ENCODE measurements around the gene DDTL.

Gene DDTL

DNA sequence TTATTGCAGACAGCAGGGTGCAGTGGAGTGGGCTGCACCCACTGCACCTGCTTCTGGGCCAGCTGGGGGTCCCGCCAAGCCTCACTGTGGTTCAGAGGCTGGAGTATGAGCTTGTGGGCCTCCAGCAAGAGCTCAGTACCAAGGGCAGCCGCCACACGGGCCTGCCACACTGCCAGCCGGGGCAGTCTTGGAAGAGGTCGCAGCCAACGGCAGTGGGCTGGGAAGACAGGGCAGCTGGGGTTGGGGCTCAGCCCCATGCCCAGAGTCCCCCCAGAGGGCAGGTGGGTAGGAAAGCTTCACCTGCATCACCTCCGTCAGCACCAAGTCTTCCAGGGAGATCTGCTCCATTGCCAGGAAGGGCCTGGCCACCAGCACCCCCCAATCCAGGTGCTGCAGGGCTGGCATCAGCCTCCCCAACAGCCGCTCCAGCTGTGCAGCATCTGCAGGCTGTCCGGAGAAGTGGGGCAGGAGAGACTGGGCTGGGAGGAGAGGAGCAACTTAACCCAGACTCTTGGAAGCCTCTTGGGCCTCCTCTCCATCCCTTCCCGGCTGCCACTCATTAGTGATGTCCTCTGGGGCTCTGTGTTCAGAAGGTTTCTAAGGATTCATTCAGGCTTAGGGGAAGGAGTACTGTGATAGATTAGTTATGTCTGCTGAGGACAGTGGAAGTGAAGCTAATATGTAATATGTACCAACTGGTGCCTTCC, 39.7 kb downstream of the DDTL start:
- no peak for DNase-seq (ENCODE audit: low spot score)

DNA sequence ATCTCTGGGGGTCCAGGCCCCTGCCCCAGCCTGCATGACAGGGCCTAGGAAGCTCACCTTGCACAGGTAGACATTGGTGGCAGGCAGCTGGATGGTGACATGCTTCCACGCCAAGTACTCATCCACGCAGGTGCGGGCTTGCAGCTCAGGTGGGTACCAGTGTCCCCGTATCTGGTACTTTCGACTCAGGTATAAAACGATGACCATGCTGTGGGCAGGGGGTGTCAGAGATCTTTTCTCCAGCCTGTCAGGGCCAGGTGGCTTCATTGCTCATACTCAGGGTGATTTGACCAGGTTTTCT, 40.2 kb downstream of the DDTL start:
- DNase-seq (ENCODE audit: low spot score): no peak

DNA sequence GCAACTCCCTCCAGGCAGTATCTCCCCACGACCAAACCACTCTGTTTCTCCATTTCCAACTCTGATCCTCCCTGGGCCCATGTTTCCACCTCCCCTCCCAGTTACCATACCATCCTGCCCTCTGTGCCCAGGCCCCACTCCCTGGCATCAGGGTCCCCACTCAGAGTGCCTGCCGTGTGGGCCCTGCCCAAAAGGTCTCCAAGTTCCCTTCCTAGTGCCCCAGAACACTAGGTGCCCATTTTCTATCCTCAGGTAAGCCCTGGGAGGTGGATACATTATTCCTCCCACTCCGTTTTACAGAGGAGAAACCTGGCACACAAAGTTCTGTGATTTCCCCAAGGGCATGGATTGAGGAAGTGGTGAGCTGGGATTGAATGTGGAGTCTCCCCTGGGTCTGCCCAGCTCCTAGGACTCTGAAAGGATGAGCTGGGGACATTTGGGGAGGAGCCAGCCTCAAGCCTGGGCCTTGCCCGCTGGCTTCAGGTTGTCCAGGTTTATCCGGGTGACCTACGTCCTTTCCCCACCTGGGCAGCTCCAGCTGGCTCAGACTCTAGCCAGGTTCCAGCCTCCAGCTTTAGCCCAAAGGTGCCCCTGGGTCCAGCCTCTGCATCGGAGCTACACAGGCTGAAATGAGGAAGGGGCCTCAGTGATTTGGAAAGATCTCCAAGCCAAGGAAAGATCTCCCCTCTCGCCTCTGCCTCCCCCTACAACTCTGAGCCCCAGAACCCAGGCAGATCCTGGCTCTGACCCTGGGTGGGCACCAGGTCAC, 40.7 kb downstream of the DDTL start:
- no peak for DNase-seq (ENCODE audit: low spot score)

DNA sequence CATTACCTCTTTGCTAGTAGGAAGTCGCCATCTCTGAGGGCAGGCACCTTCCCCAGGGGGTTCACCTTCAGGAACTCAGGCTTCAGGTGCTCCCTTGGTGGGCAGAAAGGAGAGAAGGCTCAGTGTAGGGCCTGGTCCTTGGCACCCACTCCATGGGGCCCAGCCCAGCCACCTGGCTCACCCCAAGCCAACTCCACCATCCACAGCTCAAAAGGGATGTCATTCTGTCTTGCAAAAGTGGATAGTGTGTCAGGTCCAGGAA, 41.3 kb downstream of the DDTL start:
- no peak for DNase-seq (ENCODE audit: low spot score)

- DNase-seq (ENCODE audit: low spot score): no peak
Measured at GRCh38 chr22:24008381-24009226, 41.9 kb downstream of the DDTL start.

GRCh38 chr22:24009227-24010017, 42.7 kb downstream of the DDTL start:
- no peak for DNase-seq (ENCODE audit: low spot score)

DNA sequence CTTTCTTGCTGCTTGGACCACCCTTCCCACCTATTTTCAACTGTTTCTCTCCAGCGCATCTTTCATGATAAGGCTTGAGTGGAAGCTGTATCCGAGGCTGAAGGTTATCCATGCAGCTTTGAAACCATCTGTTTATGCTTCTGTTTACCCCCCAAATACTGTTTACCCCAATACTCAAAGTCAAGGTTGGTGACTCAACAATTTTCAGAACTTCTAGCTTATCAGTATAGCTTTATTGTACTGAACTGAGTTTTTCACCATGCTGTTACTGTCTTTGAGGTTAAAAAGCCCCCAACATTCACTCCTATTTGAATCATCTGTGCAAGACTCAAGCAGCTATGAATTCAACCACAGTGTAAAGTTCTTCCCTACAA, 43.3 kb downstream of the DDTL start:
- no peak for DNase-seq (ENCODE audit: low spot score)

DNA sequence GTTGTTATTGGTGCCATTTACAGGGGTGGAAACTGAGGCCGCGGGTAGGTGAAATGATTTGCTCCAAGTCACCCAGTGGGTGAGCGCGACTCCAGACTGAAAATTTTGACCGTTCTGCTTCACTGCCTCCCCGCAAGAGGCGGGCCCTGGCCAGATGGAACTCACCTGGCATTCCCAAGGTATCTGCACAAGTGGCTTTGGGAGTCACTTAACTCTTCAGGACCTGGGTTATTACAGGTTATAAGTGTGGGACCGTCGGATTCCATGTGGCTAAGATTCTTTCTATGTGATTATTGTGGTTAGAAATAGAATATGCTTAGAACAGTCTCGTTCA, 45.0 kb downstream of the DDTL start:
- no peak for DNase-seq (ENCODE audit: low spot score)

DNA sequence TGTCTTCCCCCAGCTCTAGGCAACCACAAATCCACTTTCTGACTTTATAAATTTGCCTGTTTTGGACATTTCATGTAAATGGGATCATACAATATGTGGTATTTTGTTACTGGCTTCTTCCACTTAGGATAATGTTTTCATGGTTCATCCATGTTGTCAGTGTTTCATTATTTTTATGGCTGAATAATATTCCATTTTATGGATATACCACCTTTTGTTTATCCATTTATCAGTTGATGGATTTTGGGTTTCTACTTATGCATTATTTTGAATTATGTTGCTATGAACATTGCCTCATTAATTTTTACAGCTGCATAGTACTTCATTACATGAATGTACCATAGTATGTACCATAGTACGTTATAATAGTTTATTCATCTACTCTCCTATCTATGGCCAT, 49.5 kb downstream of the DDTL start:
- no peak for DNase-seq (ENCODE audit: low spot score)

DNA sequence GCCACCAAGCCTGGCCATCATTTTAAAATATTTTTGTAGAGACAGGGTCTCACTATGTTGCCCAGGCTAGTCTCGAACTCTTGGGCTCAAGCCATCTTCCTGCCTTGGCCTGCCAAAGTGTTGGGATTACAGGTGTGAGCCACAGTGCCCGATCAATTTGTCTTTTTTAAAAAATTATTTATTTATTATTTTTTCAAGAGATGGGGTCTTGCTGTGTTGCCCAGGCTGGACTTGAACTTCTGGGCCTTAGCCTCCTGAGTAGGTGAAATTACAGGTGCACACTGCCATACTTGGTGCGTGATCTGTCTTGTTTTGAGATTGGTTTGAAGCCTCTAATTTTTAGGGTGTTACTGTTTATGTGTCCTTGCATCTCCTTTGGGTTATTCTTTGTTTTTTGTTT, 54.6 kb downstream of the DDTL start:
- DNase-seq (ENCODE audit: low spot score): no peak
